Dendritic cell treated with granulocyte-macrophage colony-stimulating factor and Interleukin-4, amounts not matched to agents 40 ng/mL and 50 ng/mL, for 4 days (primary cell): ENCODE measurements around the gene CCDC106.

Experiments
- H3K27ac Mint-ChIP-seq: one replicate; pipeline ENCODE4 v1.8.0; 2022; ENCODE audit warnings: mild to moderate bottlenecking, mixed read lengths
- H3K27me3 Mint-ChIP-seq: one replicate; pipeline ENCODE4 v1.8.0; 2022; ENCODE audit warnings: mild to moderate bottlenecking, mixed read lengths
- H3K36me3 Mint-ChIP-seq: one replicate; pipeline ENCODE4 v1.8.0; 2022; ENCODE audit warnings: low read depth, mixed read lengths
- H3K4me1 Mint-ChIP-seq: one replicate; pipeline ENCODE4 v1.8.0; 2022; ENCODE audit warnings: low read depth, mixed read lengths
- H3K4me3 Mint-ChIP-seq: one replicate; pipeline ENCODE4 v1.8.0; 2022; ENCODE audit warnings: mild to moderate bottlenecking, moderate library complexity, mixed read lengths
- H3K9me3 Mint-ChIP-seq: one replicate; pipeline ENCODE4 v1.8.0; 2022; ENCODE audit warnings: mixed read lengths
- intact Hi-C: fragments of 100-400 bp; cut with micrococcal nuclease; formaldehyde crosslinking; loops from one replicate; pipeline ENCODE4 v1.15.0; 2022

Gene CCDC106

DNA sequence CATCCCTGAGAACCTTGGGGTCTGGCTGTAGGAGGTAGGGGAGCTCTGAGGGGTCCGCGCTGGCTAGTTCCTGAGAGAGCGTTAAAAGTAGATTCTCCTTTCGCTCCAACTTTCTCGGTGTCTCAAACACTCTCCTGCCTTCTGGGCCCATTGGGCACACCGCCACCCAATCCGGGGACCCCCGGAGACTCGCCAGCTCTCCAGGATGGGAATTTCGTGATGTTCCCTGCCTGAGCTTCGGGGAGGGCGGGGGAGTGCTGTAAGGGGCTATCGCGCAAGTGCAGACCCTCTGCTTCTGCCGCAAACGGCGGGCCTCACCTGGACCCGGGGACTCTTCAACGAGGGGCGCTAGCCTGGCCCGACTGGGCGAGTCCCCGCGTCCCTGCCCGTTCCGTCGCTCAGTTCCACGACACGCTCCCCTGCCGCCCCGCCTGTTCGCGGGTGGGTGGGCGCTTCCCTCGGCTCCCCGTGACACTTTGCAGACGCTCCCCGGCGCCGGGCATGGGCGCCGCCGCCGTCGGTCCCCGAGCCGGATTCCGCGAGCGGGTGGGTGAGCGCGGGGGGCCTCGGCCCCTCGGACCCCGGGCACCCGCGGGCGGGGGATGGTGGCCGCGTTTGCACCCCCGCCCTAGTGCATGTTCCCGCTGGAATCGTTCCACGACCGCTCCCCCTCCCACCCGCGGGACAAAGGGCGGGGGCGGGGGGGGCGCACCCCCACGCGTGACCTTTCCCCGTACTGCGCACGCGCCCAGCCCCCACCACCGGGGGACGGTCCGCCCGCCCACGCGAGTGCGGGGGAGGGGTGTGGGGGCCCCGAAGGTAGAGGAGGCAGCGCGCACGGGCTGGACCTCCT is at the start of gene CCDC106:
Gene CCDC106, plus strand, starts transcription at position 481 of the 853 bp plus-strand sequence. CDS start 835 bp downstream, outside the sequence.
- H3K4me1 Mint-ChIP-seq = peaks cover 65% of the 10 kb centered on the region
- H3K36me3 Mint-ChIP-seq = peaks cover 79% of the 10 kb centered on the region
- H3K4me3 Mint-ChIP-seq = peak within 1 kb of the TSS; percentile 93
- H3K9me3 Mint-ChIP-seq = no peaks in the 10 kb centered on the region
- peak within 1 kb of the TSS; percentile 83 for H3K27ac Mint-ChIP-seq
- intact Hi-C loops = no loop called here
- peaks cover 4% of the 10 kb centered on the region for H3K27me3 Mint-ChIP-seq

DNA sequence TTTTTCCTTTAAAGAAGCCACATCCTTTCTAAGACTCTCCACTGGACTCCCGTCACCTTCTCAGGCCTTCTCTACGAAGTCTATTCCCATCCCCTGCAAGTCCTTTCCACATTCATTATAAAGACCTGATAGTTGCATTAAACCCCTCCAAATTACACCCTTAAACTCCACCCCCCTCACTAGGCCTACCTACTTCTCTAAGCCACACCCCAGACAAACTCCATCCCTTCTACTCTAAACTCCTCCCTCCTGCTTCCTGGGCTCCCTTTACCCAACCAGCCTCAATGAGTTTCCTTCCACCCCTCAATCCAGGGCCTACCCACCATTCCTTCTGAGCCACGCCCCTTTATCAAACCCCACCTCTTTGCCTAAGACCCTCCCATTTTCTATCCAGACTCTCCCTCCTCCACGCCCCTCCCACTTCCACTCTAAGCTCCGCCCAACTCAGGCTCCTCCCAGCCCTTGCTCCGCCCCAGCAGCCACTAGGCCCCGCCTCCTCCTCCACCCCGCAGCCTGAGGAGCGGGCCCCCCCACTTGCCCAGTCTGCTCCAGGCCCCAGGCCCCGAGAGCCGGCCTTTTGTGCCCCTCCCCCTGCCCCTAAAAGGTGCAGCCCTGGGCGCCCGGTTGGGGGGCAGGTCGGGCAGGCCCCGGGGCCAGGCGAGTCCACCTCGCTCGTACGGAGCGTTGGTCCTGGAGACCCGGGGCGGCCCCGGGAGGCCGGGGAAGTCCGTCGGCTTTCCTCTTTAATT is 49.1 kb upstream of the CCDC106 start:
- peak overlapping the region; percentile 90 for H3K4me3 Mint-ChIP-seq
- H3K27ac Mint-ChIP-seq = peak overlapping the region; percentile 95
- H3K27me3 Mint-ChIP-seq = no peaks in the 10 kb centered on the region
- intact Hi-C loops = loop anchor here (1.0 to 5.0 kb wide), 5 partner anchors 25 to 122 kb away; partner anchors contain the start of genes U2AF2, ZNF628 and ZNF784
- peaks cover 70% of the 10 kb centered on the region for H3K36me3 Mint-ChIP-seq
- H3K9me3 Mint-ChIP-seq = no peaks in the 10 kb centered on the region
- H3K4me1 Mint-ChIP-seq = peaks cover 48% of the 10 kb centered on the region

DNA sequence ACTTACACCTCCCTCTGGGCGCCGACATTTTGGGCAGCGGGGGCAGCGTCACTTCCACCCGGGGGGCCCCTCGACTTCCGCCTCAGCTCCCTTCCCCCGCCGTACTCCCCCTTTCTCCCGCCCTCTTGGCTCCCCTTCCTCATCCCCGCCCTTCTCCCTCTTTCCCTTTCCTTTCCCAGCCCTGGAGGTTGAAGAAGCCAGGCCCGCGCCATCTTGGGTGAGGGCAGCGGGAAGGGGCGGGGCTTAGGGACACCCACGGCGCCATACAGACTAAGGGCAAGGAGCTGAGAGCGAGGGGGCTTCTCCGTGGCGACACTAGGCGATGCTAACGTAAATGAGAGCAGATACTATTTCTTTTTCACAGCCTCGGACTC is 48.6 kb upstream of the CCDC106 start, which contains the start of gene FIZ1:
Gene FIZ1, minus strand, starts transcription at position 50 of the 374 bp plus-strand sequence. CDS start 1,652 bp downstream, outside the sequence.
- Mint-ChIP-seq H3K27me3 (no peaks in the 10 kb centered on the region), H3K4me1 (peaks cover 52% of the 10 kb centered on the region), H3K36me3 (peaks cover 71% of the 10 kb centered on the region), H3K4me3 (peak within 1 kb of the TSS; percentile 90), H3K27ac (peak within 1 kb of the TSS; percentile 95), H3K9me3 (no peaks in the 10 kb centered on the region)
- intact Hi-C loops = loop anchor here (1.0 to 5.0 kb wide), 5 partner anchors 25 to 123 kb away; partner anchors contain the start of genes U2AF2, ZNF628 and ZNF784

DNA sequence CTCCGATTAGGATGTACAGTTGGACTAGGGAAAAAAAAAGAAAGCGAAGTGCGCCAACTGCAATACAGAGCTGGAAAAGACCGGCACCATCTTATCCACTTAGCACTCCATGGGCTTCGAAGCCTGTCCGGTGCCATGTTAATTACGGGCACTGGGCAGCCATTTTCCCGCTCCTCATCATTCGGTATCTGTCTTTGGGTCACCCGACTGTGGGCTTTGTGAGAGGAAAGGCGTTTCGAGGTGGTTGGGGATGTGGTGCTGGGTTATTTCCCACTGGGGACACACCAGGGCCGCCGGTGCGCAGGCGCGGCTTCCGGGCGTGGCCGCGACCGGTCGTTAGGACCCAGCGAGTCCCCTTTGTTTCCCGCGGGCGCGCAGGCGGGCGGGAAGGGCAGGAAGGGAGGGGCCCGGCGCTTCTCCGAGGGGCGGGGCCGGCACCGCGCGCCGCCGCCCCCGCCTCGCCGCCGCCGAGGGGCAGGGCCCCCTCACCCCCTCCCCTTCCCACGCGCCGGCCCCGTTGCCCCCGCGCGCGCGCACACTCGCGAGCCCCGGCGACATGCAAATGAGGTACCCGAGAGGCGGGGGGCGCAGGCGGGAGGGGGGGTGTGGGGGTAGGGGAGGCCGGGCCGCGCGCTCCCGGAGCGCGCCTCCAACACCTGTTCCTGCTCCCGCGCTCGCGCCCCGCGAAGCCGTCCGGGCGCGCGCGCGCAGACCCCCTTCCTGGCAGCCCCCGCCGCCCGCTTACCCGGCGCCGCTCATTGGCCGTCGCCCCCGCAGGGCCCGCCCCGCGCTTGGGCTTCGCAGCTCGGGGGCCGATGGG is 48.0 kb upstream of the CCDC106 start, which contains the start of gene ZNF524:
Gene ZNF524, plus strand, starts transcription at position 447 of the 820 bp plus-strand sequence. CDS start 1,825 bp downstream, outside the sequence.
- Mint-ChIP-seq H3K4me1 (peaks cover 57% of the 10 kb centered on the region), H3K4me3 (peak within 1 kb of the TSS; percentile 90), H3K9me3 (no peaks in the 10 kb centered on the region), H3K27ac (peak within 1 kb of the TSS; percentile 95), H3K36me3 (peaks cover 66% of the 10 kb centered on the region), H3K27me3 (no peaks in the 10 kb centered on the region)
- intact Hi-C loops = loop anchor here (1.0 to 5.0 kb wide), 5 partner anchors 24 to 123 kb away; partner anchors contain the start of genes U2AF2, ZNF628 and ZNF784

DNA sequence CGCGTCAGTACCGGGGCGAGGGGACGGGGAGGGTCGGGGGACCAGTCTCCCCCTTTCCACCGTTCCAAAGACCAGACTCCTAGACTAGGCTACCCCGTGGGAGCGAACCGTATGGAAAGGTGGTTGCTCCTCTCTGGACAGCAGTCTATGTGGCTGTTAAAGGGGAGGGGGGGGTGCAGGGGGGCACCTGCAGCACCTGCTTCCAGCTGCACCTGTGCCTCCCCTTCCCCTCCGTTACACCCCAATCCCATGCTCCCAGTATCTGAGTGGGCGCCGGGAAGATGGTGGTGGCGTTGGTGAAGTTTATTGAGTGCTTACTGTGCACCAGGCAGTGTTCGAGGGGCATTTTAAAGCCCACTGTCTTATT is 47.4 kb upstream of the CCDC106 start:
- H3K4me1 Mint-ChIP-seq = peaks cover 52% of the 10 kb centered on the region
- H3K27me3 Mint-ChIP-seq = no peaks in the 10 kb centered on the region
- H3K36me3 Mint-ChIP-seq = peaks cover 61% of the 10 kb centered on the region
- peak overlapping the region; percentile 74 for H3K27ac Mint-ChIP-seq
- intact Hi-C loops = no loop called here
- no peaks in the 10 kb centered on the region for H3K9me3 Mint-ChIP-seq
- H3K4me3 Mint-ChIP-seq = peak overlapping the region; percentile 72

DNA sequence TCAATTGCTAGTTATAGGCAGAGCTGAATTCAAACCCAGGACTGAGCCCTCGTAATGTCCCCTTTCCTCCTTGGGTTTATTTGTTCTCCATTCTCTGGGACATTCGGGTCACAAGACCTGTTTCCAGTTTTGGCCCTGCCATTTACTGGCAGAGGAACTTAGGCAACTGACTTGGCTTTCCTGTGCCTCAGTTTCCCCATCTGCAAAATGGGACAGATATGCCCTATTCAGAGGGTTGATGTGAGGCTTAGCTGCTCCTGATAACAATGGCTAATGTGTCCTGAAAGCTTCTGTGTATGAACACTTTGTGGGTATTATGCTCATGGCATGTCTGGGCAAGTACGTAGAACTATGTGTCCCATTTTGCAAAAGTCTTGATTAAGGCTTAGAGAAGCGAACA is 46.9 kb upstream of the CCDC106 start:
- H3K27ac Mint-ChIP-seq = peak overlapping the region; percentile 74
- no peaks in the 10 kb centered on the region for H3K27me3 Mint-ChIP-seq
- H3K36me3 Mint-ChIP-seq = peaks cover 61% of the 10 kb centered on the region
- intact Hi-C loops = no loop called here
- H3K4me3 Mint-ChIP-seq = peak overlapping the region; percentile 72
- no peaks in the 10 kb centered on the region for H3K9me3 Mint-ChIP-seq
- peaks cover 55% of the 10 kb centered on the region for H3K4me1 Mint-ChIP-seq

DNA sequence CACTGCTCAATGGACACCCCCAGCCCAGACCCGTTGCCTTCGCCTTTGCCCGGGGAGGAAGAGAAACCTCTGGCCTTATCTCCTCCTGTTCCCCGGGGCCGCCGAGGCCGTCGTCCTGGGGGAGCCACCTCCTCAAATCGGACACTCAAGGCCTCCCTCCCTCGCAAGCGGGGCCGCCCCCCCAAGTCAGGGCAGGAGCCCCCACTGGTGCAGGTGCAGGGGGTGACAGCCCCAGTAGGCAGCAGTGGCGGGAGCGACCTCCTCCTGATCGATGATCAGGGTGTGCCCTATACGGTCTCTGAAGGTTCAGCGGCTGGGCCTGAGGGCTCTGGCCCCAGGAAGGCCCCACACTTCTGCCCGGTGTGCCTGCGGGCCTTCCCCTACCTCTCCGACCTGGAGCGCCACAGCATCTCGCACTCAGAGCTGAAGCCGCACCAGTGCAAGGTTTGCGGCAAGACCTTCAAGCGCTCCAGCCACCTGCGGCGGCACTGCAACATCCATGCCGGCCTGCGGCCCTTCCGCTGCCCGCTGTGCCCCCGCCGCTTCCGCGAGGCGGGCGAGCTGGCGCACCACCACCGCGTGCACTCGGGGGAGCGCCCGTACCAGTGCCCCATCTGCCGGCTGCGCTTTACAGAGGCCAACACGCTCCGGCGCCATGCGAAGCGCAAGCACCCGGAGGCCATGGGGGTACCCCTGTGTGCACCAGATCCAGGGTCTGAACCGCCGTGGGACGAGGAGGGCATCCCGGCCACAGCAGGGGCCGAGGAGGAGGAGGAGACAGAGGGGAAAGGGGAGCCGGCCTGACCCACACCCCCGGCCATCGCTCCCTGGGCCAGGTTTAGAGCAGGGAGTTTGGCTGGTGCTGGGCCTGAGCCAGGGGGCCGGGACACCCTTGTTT is 45.7 kb upstream of the CCDC106 start:
- intact Hi-C loops = no loop called here
- Mint-ChIP-seq H3K9me3 (no peaks in the 10 kb centered on the region), H3K4me3 (no peak overlapping the region), H3K4me1 (peaks cover 68% of the 10 kb centered on the region), H3K27ac (peak overlapping the region; percentile 91), H3K36me3 (peaks cover 61% of the 10 kb centered on the region), H3K27me3 (no peaks in the 10 kb centered on the region)

DNA sequence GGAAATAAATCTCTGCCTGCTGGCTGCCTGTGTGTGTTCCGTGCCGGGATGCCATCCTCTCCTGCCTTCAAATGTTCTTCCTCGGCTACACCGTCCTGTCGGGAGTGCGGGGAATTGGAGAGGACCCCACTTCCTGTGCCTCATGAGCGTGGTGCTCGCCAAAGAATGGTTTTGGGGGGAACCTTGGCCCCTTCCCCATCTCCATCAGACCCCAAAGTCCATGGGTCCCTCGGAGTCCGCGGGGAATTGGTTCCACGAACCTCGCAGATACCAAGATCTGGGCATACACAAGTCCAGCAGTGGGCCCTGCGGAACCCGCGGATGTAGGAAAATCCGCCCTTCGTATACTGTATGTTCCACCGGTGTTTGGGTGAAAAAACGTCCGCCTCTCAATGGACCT is 44.9 kb upstream of the CCDC106 start:
- Mint-ChIP-seq H3K9me3 (no peaks in the 10 kb centered on the region), H3K4me1 (peaks cover 70% of the 10 kb centered on the region), H3K27ac (peak overlapping the region; percentile 91)

DNA sequence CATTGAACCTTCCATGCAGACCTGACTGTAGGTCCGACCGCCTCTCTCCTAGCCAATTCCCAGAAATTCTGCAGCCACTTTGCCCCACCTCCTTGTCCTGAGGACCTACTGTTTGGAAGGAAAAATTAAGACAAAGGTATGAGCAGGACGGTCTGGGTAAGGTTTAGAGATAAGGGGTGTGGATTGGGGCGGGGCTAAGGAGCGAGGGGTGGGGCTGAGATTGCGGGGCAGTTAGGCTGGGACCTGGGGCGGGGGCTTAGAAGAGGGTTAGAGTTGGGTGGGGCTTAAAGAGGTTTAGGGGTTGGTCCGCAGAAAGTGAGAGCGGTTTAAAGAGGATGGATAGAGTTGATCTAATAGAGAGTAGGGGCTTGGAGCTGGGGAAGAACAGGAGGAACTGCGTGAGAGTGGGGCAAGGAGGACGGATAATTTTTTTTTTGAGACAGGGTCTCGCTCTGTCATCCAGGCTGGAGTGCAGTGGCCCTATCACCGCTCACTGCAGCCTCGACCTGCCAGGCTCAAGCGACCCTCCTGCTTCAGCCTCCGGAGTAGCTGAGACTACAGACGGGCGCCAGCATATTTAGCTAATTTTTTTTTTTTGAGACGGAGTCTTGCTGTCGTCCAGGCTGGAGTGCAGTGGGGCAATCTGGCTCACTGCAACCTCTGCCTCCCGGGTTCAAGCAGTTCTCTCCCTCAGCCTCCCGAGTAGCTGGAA is 44.3 kb upstream of the CCDC106 start:
- H3K4me3 Mint-ChIP-seq = peak overlapping the region; percentile 78
- no peaks in the 10 kb centered on the region for H3K9me3 Mint-ChIP-seq
- intact Hi-C loops = no loop called here
- peak overlapping the region; percentile 91 for H3K27ac Mint-ChIP-seq
- H3K27me3 Mint-ChIP-seq = no peaks in the 10 kb centered on the region
- H3K4me1 Mint-ChIP-seq = peaks cover 70% of the 10 kb centered on the region
- peaks cover 66% of the 10 kb centered on the region for H3K36me3 Mint-ChIP-seq

More for the DNA sequence above, 44.9 kb upstream of the CCDC106 start:
- H3K27me3 Mint-ChIP-seq = no peaks in the 10 kb centered on the region
- H3K4me3 Mint-ChIP-seq = no peak overlapping the region
- H3K36me3 Mint-ChIP-seq = peaks cover 61% of the 10 kb centered on the region
- intact Hi-C loops = no loop called here

DNA sequence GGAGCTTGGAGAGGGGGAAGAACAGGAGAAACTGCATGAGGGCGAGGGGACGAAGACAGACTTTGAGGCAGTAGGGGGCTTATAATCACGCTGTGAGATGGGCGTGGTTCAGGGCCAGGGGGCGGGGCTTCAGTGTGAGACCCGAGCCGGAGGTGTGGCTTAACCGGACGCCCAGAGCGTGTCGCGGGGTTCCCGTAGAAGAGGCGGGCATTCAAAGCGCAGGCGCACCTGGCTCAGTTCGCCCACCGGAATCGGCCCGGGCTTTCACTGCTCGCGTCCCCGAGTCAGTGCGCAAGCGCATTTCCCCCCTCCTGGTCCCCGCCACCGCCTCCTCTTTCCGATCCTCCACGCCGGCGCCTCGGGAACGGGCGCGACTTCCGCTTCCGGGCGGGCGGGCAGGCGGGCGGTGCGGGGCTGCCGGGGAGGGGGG is 42.8 kb upstream of the CCDC106 start:
- Mint-ChIP-seq H3K27ac (peak overlapping the region; percentile 91), H3K4me1 (peaks cover 80% of the 10 kb centered on the region), H3K9me3 (no peaks in the 10 kb centered on the region), H3K4me3 (peak overlapping the region; percentile 78), H3K36me3 (peaks cover 72% of the 10 kb centered on the region), H3K27me3 (no peaks in the 10 kb centered on the region)
- intact Hi-C loops = no loop called here

DNA sequence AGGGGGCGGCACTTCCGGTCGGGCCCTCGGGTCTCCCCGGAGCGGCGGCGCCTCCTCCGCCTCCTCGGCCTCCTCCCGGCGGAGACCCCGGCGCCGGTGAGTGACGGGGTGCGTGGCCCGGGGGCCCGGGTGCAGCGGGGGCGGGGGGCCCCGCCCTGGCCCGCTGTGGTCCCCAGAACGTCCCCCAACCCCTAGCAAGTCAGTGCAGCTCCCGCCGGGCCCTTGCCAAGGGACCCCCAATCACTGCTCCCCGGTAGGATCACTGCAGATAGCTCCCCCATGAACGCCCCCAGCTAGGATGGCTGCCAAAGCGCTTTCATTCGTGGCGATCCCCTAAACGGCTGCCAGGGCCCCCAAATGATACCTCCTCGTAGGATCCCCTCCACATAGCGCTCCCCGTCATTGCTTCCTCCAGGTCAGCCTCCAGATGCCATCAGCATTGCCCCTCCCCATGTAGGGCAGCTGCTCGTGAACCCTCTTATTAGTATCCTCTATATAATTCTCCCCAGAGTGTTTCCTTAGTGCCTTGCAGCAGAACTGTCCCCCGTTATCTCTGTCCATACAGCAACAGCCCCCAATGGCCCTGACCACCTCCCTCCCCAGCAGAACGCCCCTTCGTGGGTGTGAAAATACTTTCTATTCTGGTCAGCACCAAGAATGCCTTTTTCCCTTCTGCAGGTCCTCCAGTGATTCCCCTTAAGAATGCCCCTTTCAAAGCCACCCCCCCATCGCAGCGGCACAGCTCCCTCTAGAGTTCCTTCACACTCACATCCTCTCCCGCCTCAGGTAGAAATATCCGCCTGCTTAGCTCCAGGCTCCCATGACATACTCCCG is 42.2 kb upstream of the CCDC106 start, which contains the start of gene ZNF865:
Gene ZNF865, plus strand, starts transcription at position 11 of the 834 bp plus-strand sequence. CDS start 7,972 bp downstream, outside the sequence.
- Mint-ChIP-seq H3K4me1 (peaks cover 86% of the 10 kb centered on the region), H3K27ac (peak within 1 kb of the TSS; percentile 91), H3K9me3 (no peaks in the 10 kb centered on the region), H3K27me3 (no peaks in the 10 kb centered on the region), H3K36me3 (peaks cover 78% of the 10 kb centered on the region), H3K4me3 (peak within 1 kb of the TSS; percentile 94)
- intact Hi-C loops = no loop called here
